ENCODE results near the gene NRG3. TPM values are rescaled to one million over a fixed set of nuclear protein-coding genes. Genes with fewer than 3 reads are reported as not detected.

The NRG3 gene
- total RNA-seq, 1 donor from 2014 or later, result 8.2 TPM

GRCh38 chr10:81876253-81877077 lies 1.5 kb downstream of the NRG3 start:
- Mint-ChIP-seq H3K4me3 (ENCODE audit: unreplicated experiment) (peak overlapping the region; percentile 95), H3K4me1 (ENCODE audit: unreplicated experiment) (peaks cover 16% of the 10 kb centered on the region), H3K36me3 (ENCODE audit: low read depth, unreplicated experiment) (peaks cover 4% of the 10 kb centered on the region), H3K27ac (ENCODE audit: unreplicated experiment) (peak overlapping the region; percentile 92), H3K27me3 (ENCODE audit: unreplicated experiment) (peaks cover 10% of the 10 kb centered on the region), H3K9me3 (ENCODE audit: unreplicated experiment) (no peaks in the 10 kb centered on the region)
- peak; percentile 45 for DNase-seq (ENCODE audit: low spot score)
- TF ChIP-seq CTCF (IDR thresholded peaks at IDR 0.05; ENCODE audit: unreplicated experiment), result no peak

DNA sequence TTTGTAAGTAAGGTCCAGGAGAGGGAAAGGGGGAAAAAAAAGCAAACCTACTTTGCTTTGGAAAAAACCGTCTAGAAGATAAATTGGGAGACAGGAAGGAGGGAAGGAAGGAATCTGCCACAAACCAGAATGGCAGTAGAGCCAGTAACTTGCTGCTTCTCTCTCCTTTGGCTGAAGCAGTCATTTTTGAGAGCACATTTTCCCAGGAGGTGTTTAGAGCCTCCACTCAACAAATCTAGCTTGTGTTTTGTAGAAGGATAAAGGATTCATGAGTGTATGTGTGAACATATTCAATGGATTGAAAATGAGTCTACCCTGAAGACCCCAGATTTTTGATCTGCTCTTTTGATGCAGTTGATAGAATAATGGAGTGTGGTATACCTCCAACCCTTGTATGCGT lies 2.6 kb downstream of the NRG3 start:
- Mint-ChIP-seq H3K4me3 (ENCODE audit: unreplicated experiment) (peak overlapping the region; percentile 26), H3K27ac (ENCODE audit: unreplicated experiment) (no peak overlapping the region), H3K27me3 (ENCODE audit: unreplicated experiment) (peaks cover 9% of the 10 kb centered on the region), H3K9me3 (ENCODE audit: unreplicated experiment) (no peaks in the 10 kb centered on the region), H3K4me1 (ENCODE audit: unreplicated experiment) (peaks cover 16% of the 10 kb centered on the region), H3K36me3 (ENCODE audit: low read depth, unreplicated experiment) (peaks cover 4% of the 10 kb centered on the region)
- no peak for DNase-seq (ENCODE audit: low spot score)
- no peak for TF ChIP-seq CTCF (IDR thresholded peaks at IDR 0.05; ENCODE audit: unreplicated experiment)

GRCh38 chr10:81882011-81882410 lies 7.0 kb downstream of the NRG3 start:
- Mint-ChIP-seq H3K27ac (ENCODE audit: unreplicated experiment) (no peak overlapping the region), H3K36me3 (ENCODE audit: low read depth, unreplicated experiment) (no peaks in the 10 kb centered on the region), H3K9me3 (ENCODE audit: unreplicated experiment) (no peaks in the 10 kb centered on the region), H3K4me3 (ENCODE audit: unreplicated experiment) (no peak overlapping the region), H3K27me3 (ENCODE audit: unreplicated experiment) (peaks cover 3% of the 10 kb centered on the region), H3K4me1 (ENCODE audit: unreplicated experiment) (peaks cover 8% of the 10 kb centered on the region)
- no peak for DNase-seq (ENCODE audit: low spot score)
- TF ChIP-seq CTCF (IDR thresholded peaks at IDR 0.05; ENCODE audit: unreplicated experiment), result no peak

DNA sequence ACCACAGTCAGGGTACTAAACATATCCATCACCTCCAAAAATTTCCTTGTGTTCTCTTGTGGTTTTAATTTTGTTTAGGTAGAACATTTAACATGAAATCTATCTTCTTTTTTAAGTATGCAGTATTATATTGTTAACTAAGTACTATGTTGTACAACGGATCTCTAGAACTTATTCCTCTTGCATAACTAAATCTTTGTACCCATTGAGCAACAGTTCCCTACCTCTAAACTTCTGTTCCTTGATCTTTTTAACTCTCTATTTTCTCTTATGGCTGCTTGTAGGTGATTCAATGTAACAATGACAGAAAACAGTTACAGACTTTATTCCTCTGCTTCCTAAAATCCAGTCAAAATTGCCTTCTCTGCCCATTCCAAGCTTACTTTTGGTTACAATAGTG lies 9.9 kb downstream of the NRG3 start:
- DNase-seq (ENCODE audit: low spot score), result no peak
- Mint-ChIP-seq H3K4me3 (ENCODE audit: unreplicated experiment) (no peak overlapping the region), H3K27ac (ENCODE audit: unreplicated experiment) (no peak overlapping the region), H3K4me1 (ENCODE audit: unreplicated experiment) (no peaks in the 10 kb centered on the region), H3K36me3 (ENCODE audit: low read depth, unreplicated experiment) (no peaks in the 10 kb centered on the region), H3K27me3 (ENCODE audit: unreplicated experiment) (no peaks in the 10 kb centered on the region), H3K9me3 (ENCODE audit: unreplicated experiment) (no peaks in the 10 kb centered on the region)
- TF ChIP-seq CTCF (IDR thresholded peaks at IDR 0.05; ENCODE audit: unreplicated experiment), result no peak

DNA sequence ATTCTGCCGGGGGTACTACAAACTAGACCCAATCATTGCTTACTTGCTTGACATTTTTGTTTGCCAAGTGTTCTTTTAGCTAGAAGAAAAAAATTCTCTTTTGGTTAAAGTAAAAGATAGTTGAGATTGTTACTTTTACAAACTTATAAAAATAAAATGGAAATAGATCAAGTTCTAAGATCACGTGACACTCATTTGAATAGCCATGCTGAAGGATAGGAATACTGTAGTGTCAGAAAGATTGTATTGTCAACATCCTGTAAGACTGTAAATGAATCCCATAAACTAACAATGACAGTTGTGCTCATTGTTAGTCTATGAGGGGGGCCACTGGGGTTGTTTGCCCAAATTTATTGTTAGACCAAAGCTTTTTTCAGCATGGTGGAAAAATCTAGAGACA lies 10.5 kb downstream of the NRG3 start:
- TF ChIP-seq CTCF (IDR thresholded peaks at IDR 0.05; ENCODE audit: unreplicated experiment), result no peak
- no peak for DNase-seq (ENCODE audit: low spot score)
- Mint-ChIP-seq H3K9me3 (ENCODE audit: unreplicated experiment) (no peaks in the 10 kb centered on the region), H3K27me3 (ENCODE audit: unreplicated experiment) (no peaks in the 10 kb centered on the region), H3K27ac (ENCODE audit: unreplicated experiment) (no peak overlapping the region), H3K36me3 (ENCODE audit: low read depth, unreplicated experiment) (no peaks in the 10 kb centered on the region), H3K4me1 (ENCODE audit: unreplicated experiment) (no peaks in the 10 kb centered on the region), H3K4me3 (ENCODE audit: unreplicated experiment) (no peak overlapping the region)
